NCI-H2107 treated with DMSO at 0.1 percent for 48 hours (cell line): ENCODE measurements around the gene PRKAA1.
"Not testable (repeated sequence)": the region's sequence is repeated elsewhere in the genome, so short reads cannot be mapped to it uniquely, and the experiment has no call there.

Experiments
- DNase-seq: peaks from one replicate; lab custom pipeline; 2025; ENCODE audit not compliant: unreplicated experiment; lab: John Stamatoyannopoulos, UW

The PRKAA1 gene

GRCh38 chr5:40826489-40827187 is 28.5 kb upstream of the PRKAA1 start:
- no peak for DNase-seq

- not testable (repeated sequence) for DNase-seq
Measured at GRCh38 chr5:40825461-40826043, 27.4 kb upstream of the PRKAA1 start.

- no peak for DNase-seq
Measured at GRCh38 chr5:40823459-40823858, 25.3 kb upstream of the PRKAA1 start.

GRCh38 chr5:40813698-40814281 is 15.6 kb upstream of the PRKAA1 start:
- no peak for DNase-seq

- DNase-seq: no peak
Measured at GRCh38 chr5:40812125-40812524, 14.0 kb upstream of the PRKAA1 start.

GRCh38 chr5:40801771-40802562 is 3.8 kb upstream of the PRKAA1 start:
- no peak for DNase-seq

- DNase-seq: no peak
Measured at GRCh38 chr5:40799258-40799657, 1.1 kb upstream of the PRKAA1 start.

GRCh38 chr5:40798801-40799210 is 632 bp upstream of the PRKAA1 start:
- DNase-seq: no peak

- DNase-seq: peak; percentile 16
Measured at GRCh38 chr5:40797273-40798011, 732 bp downstream of the PRKAA1 start.

GRCh38 chr5:40796487-40796889 is 1.7 kb downstream of the PRKAA1 start:
- no peak for DNase-seq

- not testable (repeated sequence) for DNase-seq
Measured at GRCh38 chr5:40794877-40795276, 3.3 kb downstream of the PRKAA1 start.

GRCh38 chr5:40794340-40794739 is 3.8 kb downstream of the PRKAA1 start:
- DNase-seq: not testable (repeated sequence)

GRCh38 chr5:40792691-40793090 is 5.5 kb downstream of the PRKAA1 start:
- DNase-seq: not testable (repeated sequence)

GRCh38 chr5:40791715-40792139 is 6.4 kb downstream of the PRKAA1 start:
- no peak for DNase-seq

- no peak for DNase-seq
Measured at GRCh38 chr5:40790947-40791593, 7.1 kb downstream of the PRKAA1 start.

GRCh38 chr5:40788941-40789340 is 9.2 kb downstream of the PRKAA1 start:
- DNase-seq: not testable (repeated sequence)

- DNase-seq: no peak
Measured at GRCh38 chr5:40787986-40788385, 10.2 kb downstream of the PRKAA1 start.

- not testable (repeated sequence) for DNase-seq
Measured at GRCh38 chr5:40786664-40787063, 11.5 kb downstream of the PRKAA1 start.

GRCh38 chr5:40784916-40785315 is 13.3 kb downstream of the PRKAA1 start:
- DNase-seq: no peak

- no peak for DNase-seq
Measured at GRCh38 chr5:40784027-40784653, 14.0 kb downstream of the PRKAA1 start.
